SK-N-SH treated with all-trans-retinoic acid at 6 μM for 48 hours (cell line): ENCODE measurements around the gene GLDN.
"Not testable (repeated sequence)": the region's sequence is repeated elsewhere in the genome, so short reads cannot be mapped to it uniquely, and the experiment has no call there.

Experiments
- ATAC-seq: fragments of 200-7000 bp; cut with Tn5 transposase; 3 replicates; pipeline ENCODE4 v1.9.1; 2020; ENCODE audit warnings: mild to moderate bottlenecking, moderate library complexity
- ARNTL ChIP-seq: fragments of 450-650 bp; formaldehyde crosslinking; IDR thresholded peaks from 2 replicates; pipeline ENCODE4 v1.5.0; 2020; ENCODE audit warnings: low read depth, mild to moderate bottlenecking, moderate library complexity, borderline replicate concordance
- CSDC2 ChIP-seq: fragments of 250-450 bp; sonication (Bioruptor Pico); IDR thresholded peaks from 2 replicates; pipeline ENCODE4 v1.5.0; 2020; ENCODE audit warnings: mild to moderate bottlenecking, moderate library complexity
- ESRRG ChIP-seq: fragments of 250-450 bp; sonication (Bioruptor Pico); IDR thresholded peaks from 2 replicates; pipeline ENCODE4 v1.6.1; 2021; ENCODE audit warnings: mild to moderate bottlenecking
- GLIS3 ChIP-seq: fragments of 250-450 bp; sonication (Bioruptor Pico); IDR thresholded peaks from 2 replicates; pipeline ENCODE4 v1.5.0; 2020; ENCODE audit warnings: mild to moderate bottlenecking, moderate library complexity
- ISL1 ChIP-seq: fragments of 250-450 bp; sonication (Bioruptor Pico); IDR thresholded peaks from 2 replicates; pipeline ENCODE4 v2.1.2; 2022; ENCODE audit warnings: mild to moderate bottlenecking, moderate library complexity
- PPARA ChIP-seq: fragments of 250-450 bp; sonication (Bioruptor Pico); IDR thresholded peaks from 2 replicates; pipeline ENCODE4 v1.5.0; 2020; ENCODE audit warnings: mild to moderate bottlenecking, borderline replicate concordance
- SNAI2 ChIP-seq: fragments of 250-450 bp; sonication (Bioruptor Pico); IDR thresholded peaks from 2 replicates; pipeline ENCODE4 v1.5.0; 2020; ENCODE audit warnings: mild to moderate bottlenecking, moderate library complexity
- TCF4 ChIP-seq: fragments of 250-450 bp; sonication (Bioruptor Pico); IDR thresholded peaks from 2 replicates; pipeline ENCODE4 v1.8.0; 2021; ENCODE audit warnings: mild to moderate bottlenecking, moderate library complexity, borderline replicate concordance
- TOX ChIP-seq: fragments of 250-450 bp; sonication (Bioruptor Pico); IDR thresholded peaks from 2 replicates; pipeline ENCODE4 v1.8.0; 2021; ENCODE audit warnings: mild to moderate bottlenecking, moderate library complexity, borderline replicate concordance
- ZC3H10 ChIP-seq: fragments of 250-450 bp; sonication (Bioruptor Pico); IDR thresholded peaks from 2 replicates; pipeline ENCODE4 v1.5.1; 2021; ENCODE audit warnings: mild to moderate bottlenecking, moderate library complexity
- ZFP30 ChIP-seq: fragments of 450-650 bp; formaldehyde crosslinking; IDR thresholded peaks from 2 replicates; pipeline ENCODE4 v1.5.0; 2022; ENCODE audit warnings: mild to moderate bottlenecking, moderate library complexity
- ZNF70 ChIP-seq: fragments of 450-650 bp; formaldehyde crosslinking; IDR thresholded peaks from 2 replicates; pipeline ENCODE4 v1.5.0; 2020; ENCODE audit warnings: mild to moderate bottlenecking, moderate library complexity
- ZNF8 ChIP-seq: fragments of 450-650 bp; formaldehyde crosslinking; IDR thresholded peaks from 2 replicates; pipeline ENCODE4 v1.5.0; 2020; ENCODE audit warnings: mild to moderate bottlenecking, moderate library complexity
- TF ChIP-seq, protein P1 (sequence below): fragments of 250-450 bp; sonication (Bioruptor Pico); IDR thresholded peaks from 2 replicates; pipeline ENCODE4 v1.5.1; 2020; ENCODE audit warnings: low read depth, mild to moderate bottlenecking, moderate library complexity
- TF ChIP-seq, protein P2 (sequence below): fragments of 250-450 bp; sonication (Bioruptor Pico); IDR thresholded peaks from 2 replicates; pipeline ENCODE4 v1.8.0; 2021; ENCODE audit warnings: low read depth, mild to moderate bottlenecking, moderate library complexity, borderline replicate concordance
- TF ChIP-seq, protein P3 (sequence below): fragments of 250-450 bp; sonication (Bioruptor Pico); IDR thresholded peaks from 2 replicates; pipeline ENCODE4 v1.5.0; 2020; ENCODE audit warnings: mild to moderate bottlenecking, moderate library complexity
- TF ChIP-seq, protein P4 (sequence below): fragments of 250-450 bp; sonication (Bioruptor Pico); IDR thresholded peaks from 2 replicates; pipeline ENCODE4 v1.5.1; 2021; ENCODE audit warnings: mild to moderate bottlenecking, moderate library complexity

GLDN gene

DNA sequence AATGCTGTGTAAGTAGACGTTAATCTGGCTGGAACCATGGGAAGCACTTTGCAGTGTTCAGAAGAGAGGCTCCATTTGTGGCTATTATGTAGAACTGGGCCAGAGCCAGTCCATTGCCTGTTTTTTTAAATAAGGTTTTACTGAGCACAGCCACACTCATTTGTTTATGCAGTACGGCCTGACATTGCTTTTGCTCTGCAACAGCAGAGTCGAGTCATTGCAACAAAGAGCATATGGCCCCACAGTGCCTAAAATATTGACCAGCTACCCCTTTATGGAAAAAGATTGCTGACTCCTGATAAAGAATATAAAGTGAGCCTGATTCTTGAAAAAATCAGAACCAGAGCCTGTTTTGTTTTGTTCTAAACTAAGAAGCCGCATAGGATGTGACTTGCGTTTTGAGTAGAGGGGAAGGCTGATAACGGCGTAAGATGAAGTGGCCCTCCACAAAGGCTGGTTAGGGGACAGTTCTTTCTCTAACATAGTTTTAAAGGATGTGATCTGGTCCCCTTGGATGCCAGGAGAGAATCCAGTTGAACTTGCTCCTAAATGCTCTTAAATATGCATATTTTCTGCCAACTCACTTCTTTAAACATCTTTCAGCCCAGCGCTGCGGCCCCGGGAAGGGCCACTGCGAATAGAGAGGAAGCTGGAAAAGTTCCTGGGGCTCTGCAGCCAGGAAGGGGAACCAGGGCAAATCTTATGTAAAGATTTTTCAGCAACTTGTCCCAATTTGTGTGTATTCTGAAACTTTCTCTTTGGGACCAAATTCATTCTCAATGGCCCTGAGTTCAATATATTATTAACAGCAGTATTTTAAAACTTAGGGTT is 64.5 kb downstream of the GLDN start:
- TF ChIP-seq ESRRG (CRISPR knock-in tag) = no peak
- TF ChIP-seq, protein P1, sequence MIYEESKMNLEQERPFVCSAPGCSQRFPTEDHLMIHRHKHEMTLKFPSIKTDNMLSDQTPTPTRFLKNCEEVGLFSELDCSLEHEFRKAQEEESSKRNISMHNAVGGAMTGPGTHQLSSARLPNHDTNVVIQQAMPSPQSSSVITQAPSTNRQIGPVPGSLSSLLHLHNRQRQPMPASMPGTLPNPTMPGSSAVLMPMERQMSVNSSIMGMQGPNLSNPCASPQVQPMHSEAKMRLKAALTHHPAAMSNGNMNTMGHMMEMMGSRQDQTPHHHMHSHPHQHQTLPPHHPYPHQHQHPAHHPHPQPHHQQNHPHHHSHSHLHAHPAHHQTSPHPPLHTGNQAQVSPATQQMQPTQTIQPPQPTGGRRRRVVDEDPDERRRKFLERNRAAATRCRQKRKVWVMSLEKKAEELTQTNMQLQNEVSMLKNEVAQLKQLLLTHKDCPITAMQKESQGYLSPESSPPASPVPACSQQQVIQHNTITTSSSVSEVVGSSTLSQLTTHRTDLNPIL = no peak
- TF ChIP-seq ZNF8 (CRISPR knock-in tag) = no peak
- TF ChIP-seq ZNF70 = no peak
- TF ChIP-seq, protein P2, sequence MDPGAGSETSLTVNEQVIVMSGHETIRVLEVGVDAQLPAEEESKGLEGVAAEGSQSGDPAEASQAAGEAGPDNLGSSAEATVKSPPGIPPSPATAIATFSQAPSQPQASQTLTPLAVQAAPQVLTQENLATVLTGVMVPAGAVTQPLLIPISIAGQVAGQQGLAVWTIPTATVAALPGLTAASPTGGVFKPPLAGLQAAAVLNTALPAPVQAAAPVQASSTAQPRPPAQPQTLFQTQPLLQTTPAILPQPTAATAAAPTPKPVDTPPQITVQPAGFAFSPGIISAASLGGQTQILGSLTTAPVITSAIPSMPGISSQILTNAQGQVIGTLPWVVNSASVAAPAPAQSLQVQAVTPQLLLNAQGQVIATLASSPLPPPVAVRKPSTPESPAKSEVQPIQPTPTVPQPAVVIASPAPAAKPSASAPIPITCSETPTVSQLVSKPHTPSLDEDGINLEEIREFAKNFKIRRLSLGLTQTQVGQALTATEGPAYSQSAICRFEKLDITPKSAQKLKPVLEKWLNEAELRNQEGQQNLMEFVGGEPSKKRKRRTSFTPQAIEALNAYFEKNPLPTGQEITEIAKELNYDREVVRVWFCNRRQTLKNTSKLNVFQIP = no peak
- TF ChIP-seq SNAI2 = no peak
- TF ChIP-seq CSDC2 (CRISPR knock-in tag) = no peak
- no peak for TF ChIP-seq PPARA (CRISPR knock-in tag)
- TF ChIP-seq ZC3H10 (CRISPR knock-in tag) = no peak
- no peak for TF ChIP-seq TOX (CRISPR knock-in tag)
- ATAC-seq = no peak

DNA sequence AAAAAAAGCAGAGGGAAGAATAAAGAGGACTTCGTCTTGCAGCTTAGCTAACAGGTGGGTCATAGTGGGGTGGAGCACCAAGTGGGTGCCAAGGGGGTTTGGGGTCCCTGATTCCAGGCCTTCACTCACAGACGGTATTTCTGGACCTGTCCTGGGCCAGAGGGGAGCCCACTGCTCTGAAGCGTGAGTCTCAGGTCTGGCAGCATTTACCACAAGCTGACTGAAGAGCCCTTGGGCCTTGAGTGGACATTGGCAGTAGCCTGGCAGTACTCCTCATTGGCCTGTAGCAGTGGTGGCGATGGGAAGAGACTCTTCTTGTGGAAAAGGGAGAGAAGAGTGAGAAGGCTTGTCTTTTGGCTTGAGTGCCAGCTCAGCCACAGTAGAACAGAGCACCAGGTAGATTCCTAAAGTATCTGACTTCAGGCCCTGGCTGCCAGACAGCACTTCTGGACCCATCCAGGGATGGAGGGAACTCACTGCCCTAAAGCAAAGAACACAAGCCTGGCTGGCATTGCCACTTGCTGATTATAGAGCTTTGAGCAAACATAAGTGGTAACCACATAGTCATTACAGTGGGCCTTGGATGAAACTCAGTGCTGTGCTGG is 72.9 kb downstream of the GLDN start:
- TF ChIP-seq GLIS3 = no peak
- TF ChIP-seq, protein P2 = no peak
- no peak for TF ChIP-seq ZNF8 (CRISPR knock-in tag)
- TF ChIP-seq ZFP30 (CRISPR knock-in tag) = no peak
- no peak for TF ChIP-seq SNAI2
- no peak for TF ChIP-seq ZC3H10 (CRISPR knock-in tag)
- TF ChIP-seq, protein P1 = no peak
- TF ChIP-seq, protein P3, sequence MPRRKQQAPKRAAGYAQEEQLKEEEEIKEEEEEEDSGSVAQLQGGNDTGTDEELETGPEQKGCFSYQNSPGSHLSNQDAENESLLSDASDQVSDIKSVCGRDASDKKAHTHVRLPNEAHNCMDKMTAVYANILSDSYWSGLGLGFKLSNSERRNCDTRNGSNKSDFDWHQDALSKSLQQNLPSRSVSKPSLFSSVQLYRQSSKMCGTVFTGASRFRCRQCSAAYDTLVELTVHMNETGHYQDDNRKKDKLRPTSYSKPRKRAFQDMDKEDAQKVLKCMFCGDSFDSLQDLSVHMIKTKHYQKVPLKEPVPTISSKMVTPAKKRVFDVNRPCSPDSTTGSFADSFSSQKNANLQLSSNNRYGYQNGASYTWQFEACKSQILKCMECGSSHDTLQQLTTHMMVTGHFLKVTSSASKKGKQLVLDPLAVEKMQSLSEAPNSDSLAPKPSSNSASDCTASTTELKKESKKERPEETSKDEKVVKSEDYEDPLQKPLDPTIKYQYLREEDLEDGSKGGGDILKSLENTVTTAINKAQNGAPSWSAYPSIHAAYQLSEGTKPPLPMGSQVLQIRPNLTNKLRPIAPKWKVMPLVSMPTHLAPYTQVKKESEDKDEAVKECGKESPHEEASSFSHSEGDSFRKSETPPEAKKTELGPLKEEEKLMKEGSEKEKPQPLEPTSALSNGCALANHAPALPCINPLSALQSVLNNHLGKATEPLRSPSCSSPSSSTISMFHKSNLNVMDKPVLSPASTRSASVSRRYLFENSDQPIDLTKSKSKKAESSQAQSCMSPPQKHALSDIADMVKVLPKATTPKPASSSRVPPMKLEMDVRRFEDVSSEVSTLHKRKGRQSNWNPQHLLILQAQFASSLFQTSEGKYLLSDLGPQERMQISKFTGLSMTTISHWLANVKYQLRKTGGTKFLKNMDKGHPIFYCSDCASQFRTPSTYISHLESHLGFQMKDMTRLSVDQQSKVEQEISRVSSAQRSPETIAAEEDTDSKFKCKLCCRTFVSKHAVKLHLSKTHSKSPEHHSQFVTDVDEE (CRISPR knock-in tag) = no peak
- no peak for TF ChIP-seq TCF4 (CRISPR knock-in tag)
- TF ChIP-seq ARNTL = no peak
- TF ChIP-seq, protein P4, sequence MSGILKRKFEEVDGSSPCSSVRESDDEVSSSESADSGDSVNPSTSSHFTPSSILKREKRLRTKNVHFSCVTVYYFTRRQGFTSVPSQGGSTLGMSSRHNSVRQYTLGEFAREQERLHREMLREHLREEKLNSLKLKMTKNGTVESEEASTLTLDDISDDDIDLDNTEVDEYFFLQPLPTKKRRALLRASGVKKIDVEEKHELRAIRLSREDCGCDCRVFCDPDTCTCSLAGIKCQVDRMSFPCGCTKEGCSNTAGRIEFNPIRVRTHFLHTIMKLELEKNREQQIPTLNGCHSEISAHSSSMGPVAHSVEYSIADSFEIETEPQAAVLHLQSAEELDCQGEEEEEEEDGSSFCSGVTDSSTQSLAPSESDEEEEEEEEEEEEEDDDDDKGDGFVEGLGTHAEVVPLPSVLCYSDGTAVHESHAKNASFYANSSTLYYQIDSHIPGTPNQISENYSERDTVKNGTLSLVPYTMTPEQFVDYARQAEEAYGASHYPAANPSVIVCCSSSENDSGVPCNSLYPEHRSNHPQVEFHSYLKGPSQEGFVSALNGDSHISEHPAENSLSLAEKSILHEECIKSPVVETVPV (CRISPR knock-in tag) = no peak
- no peak for ATAC-seq

DNA sequence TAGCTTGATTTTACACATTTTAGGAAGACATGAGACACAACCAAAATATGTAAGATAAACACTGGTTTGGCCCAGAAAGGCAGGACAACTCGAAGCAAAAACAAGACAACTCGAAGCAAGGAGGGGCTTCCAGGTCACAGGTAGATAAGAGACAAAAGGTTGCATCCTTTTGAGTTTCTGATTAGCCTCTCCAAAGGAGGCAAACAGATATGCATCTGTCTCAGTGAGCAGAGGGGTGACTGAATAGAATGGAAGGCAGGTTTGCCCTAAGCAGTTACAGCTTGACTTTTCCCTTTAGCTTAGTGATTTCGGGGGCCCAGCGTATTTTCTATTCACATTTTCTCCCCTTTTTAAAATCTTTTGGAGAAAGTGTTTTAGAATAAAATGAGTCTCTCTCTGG is 74.7 kb downstream of the GLDN start:
- TF ChIP-seq, protein P1 = no peak
- TF ChIP-seq, protein P3 (CRISPR knock-in tag) = no peak
- TF ChIP-seq ZFP30 (CRISPR knock-in tag) = no peak
- no peak for TF ChIP-seq ISL1
- no peak for TF ChIP-seq PPARA (CRISPR knock-in tag)
- ATAC-seq = no peak

DNA sequence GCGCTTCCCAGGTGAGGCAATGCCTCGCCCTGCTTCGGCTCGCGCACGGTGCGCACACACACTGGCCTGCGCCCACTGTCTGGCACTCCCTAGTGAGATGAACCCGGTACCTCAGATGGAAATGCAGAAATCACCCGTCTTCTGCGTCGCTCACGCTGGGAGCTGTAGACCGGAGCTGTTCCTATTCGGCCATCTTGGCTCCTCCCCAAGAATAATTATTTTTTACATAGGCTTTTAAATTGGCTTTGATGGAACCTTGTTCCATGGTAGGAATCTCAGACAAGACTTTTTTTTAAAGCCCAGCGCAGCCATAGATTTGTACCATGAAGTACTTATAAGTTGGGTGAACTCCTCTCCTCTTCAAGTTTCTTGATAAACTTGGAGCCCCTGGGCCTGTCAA is 81.6 kb downstream of the GLDN start:
- not testable (repeated sequence) for ATAC-seq
